Trophoblast cell (in vitro differentiated cells and primary cell): ENCODE results near the gene EVA1C.
A peak's percentile ranks its signal among the peaks of the same experiment; 100 is the strongest.
"Not testable (repeated sequence)": the region's sequence is repeated elsewhere in the genome, so short reads cannot be mapped to it uniquely, and the experiment has no call there.

Experiments
- DNase-seq, 2 donors: peaks; one replicate each; pipeline ENCODE4 v3.0.0-alpha.2; 2016
- H2AFZ ChIP-seq: 2 replicates; pipeline ENCODE4 v1.6.1; 2013; ENCODE audit warnings: low read length, moderate library complexity, mild to moderate bottlenecking; ENCODE audit not compliant: insufficient read depth, poor library complexity
- H2AK5ac ChIP-seq: 2 replicates; pipeline ENCODE4 v1.6.1; 2013; ENCODE audit warnings: mild to moderate bottlenecking, low read length
- H2BK120ac ChIP-seq: 2 replicates; pipeline ENCODE4 v1.6.1; 2013; ENCODE audit warnings: low read length, mild to moderate bottlenecking, moderate library complexity; ENCODE audit not compliant: insufficient read depth, poor library complexity
- H2BK12ac ChIP-seq: 2 replicates; pipeline ENCODE4 v1.6.1; 2013; ENCODE audit warnings: mild to moderate bottlenecking, low read length, moderate library complexity
- H2BK5ac ChIP-seq: 2 replicates; pipeline ENCODE4 v1.6.1; 2013; ENCODE audit warnings: low read length, low read depth, moderate library complexity, mild to moderate bottlenecking; ENCODE audit not compliant: poor library complexity
- H3K14ac ChIP-seq: 2 replicates; pipeline ENCODE4 v1.6.1; 2013; ENCODE audit warnings: mild to moderate bottlenecking, low read length
- H3K18ac ChIP-seq: 2 replicates; pipeline ENCODE4 v1.6.1; 2013; ENCODE audit warnings: mild to moderate bottlenecking, low read length
- H3K23ac ChIP-seq: 2 replicates; pipeline ENCODE4 v1.6.1; 2013; ENCODE audit warnings: low read length
- H3K27ac ChIP-seq: 2 replicates; pipeline ENCODE4 v1.5.1; 2013; ENCODE audit warnings: low read depth, mild to moderate bottlenecking, inconsistent platforms, low read length, moderate library complexity
- H3K27me3 ChIP-seq: 2 replicates; pipeline ENCODE4 v1.6.1; 2013; ENCODE audit warnings: inconsistent platforms, mild to moderate bottlenecking, low read length, moderate library complexity; ENCODE audit not compliant: insufficient read depth
- H3K36me3 ChIP-seq, 2 experiments: 1 replicate in 1 of 2; 2 replicates in 1 of 2; pipeline ENCODE4 v1.6.1; 2013; ENCODE audit warnings: low read length in 2 of 2, mild to moderate bottlenecking in 2 of 2, moderate library complexity in 1 of 2; ENCODE audit not compliant: insufficient read depth in 2 of 2, control insufficient read depth in 1 of 2
- H3K4ac ChIP-seq: 2 replicates; pipeline ENCODE4 v1.6.1; 2013; ENCODE audit warnings: low read depth, mild to moderate bottlenecking, low read length, moderate library complexity
- H3K4me1 ChIP-seq, 2 experiments: 1 replicate in 1 of 2; 2 replicates in 1 of 2; pipeline ENCODE4 v1.6.1; 2013; ENCODE audit warnings: low read length in 2 of 2, mild to moderate bottlenecking in 2 of 2, moderate library complexity in 1 of 2; ENCODE audit not compliant: insufficient read depth in 2 of 2, control insufficient read depth in 1 of 2
- H3K4me2 ChIP-seq: 2 replicates; pipeline ENCODE4 v1.6.1; 2013; ENCODE audit warnings: inconsistent platforms, mild to moderate bottlenecking, low read length, moderate library complexity
- H3K4me3 ChIP-seq: 2 replicates; pipeline ENCODE4 v1.5.1; 2013; ENCODE audit warnings: mild to moderate bottlenecking, low read depth, low read length, inconsistent platforms
- H3K79me1 ChIP-seq: one replicate; pipeline ENCODE4 v1.6.1; 2013; ENCODE audit warnings: low read length
- H3K79me2 ChIP-seq: 2 replicates; pipeline ENCODE4 v1.6.1; 2013; ENCODE audit warnings: low read length, mild to moderate bottlenecking; ENCODE audit not compliant: control insufficient read depth, insufficient read depth, poor library complexity
- H3K9ac ChIP-seq: 2 replicates; pipeline ENCODE4 v1.6.1; 2013; ENCODE audit warnings: mild to moderate bottlenecking, low read length
- H3K9me3 ChIP-seq: 2 replicates; pipeline ENCODE4 v1.6.1; 2013; ENCODE audit warnings: low read depth, mild to moderate bottlenecking, control low read depth, inconsistent platforms, low read length; ENCODE audit not compliant: insufficient read depth
- H4K12ac ChIP-seq: 2 replicates; pipeline ENCODE4 v1.6.1; 2013; ENCODE audit warnings: low read depth, mild to moderate bottlenecking, low read length, moderate library complexity
- H4K8ac ChIP-seq: 2 replicates; pipeline ENCODE4 v1.6.1; 2013; ENCODE audit warnings: low read depth, mild to moderate bottlenecking, low read length, moderate library complexity
- H4K91ac ChIP-seq: one replicate; pipeline ENCODE4 v1.6.1; 2013; ENCODE audit warnings: low read depth, mild to moderate bottlenecking, low read length, moderate library complexity
- WGBS: extraction: QIAGEN DNeasy Blood & Tissue Kit; methylation state at CpG from one replicate; pipeline ENCODE4 v1.1.7; 2013; ENCODE audit warnings: missing lambda C conversion rate; ENCODE audit not compliant: insufficient read length, insufficient coverage; ENCODE audit errors: extremely low coverage; 5-methylcytosine and 5-hydroxymethylcytosine counted together

Gene EVA1C

DNA sequence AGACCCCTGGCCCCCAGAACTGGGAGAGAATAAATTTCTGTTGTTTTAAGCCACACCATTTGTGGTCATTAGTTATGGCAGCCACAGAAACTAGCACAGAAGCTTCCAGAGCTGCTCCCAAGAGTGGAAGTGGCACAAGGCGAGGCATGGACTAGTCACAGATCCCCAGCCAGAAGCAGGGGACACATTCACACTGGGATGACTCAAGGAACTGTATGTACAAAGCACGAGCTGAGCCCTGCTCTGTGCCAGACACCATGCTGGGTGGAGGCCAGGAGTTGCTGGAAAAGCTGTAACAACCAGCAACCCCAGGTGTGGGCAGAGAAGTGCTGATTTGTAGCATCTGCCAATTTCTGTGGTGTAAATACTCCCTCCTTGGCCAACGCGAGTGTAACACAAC lies 117.2 kb downstream of the EVA1C start:
- H2AK5ac ChIP-seq = no peak overlapping the region
- no peak overlapping the region for H3K14ac ChIP-seq
- no peak overlapping the region for H3K9ac ChIP-seq
- H3K4ac ChIP-seq = no peak overlapping the region
- H3K27ac ChIP-seq = no peak overlapping the region
- no peaks in the 10 kb centered on the region for H3K36me3 ChIP-seq
- H3K27me3 ChIP-seq = no peaks in the 10 kb centered on the region
- no peaks in the 10 kb centered on the region for H3K79me2 ChIP-seq
- H3K18ac ChIP-seq = no peak overlapping the region
- H2BK120ac ChIP-seq = no peak overlapping the region
- H2AFZ ChIP-seq = no peak overlapping the region
- H3K4me3 ChIP-seq = no peak overlapping the region
- H3K79me1 ChIP-seq = no peaks in the 10 kb centered on the region
- no peak overlapping the region for H4K8ac ChIP-seq
- H4K12ac ChIP-seq = no peak overlapping the region
- H3K23ac ChIP-seq = no peak overlapping the region
- WGBS = no CpG with 5 or more reads among the region's 4 CpGs
- H2BK5ac ChIP-seq = no peak overlapping the region
- H4K91ac ChIP-seq = no peak overlapping the region
- no peak for DNase-seq
- peaks cover 12% of the 10 kb centered on the region for H3K9me3 ChIP-seq
- H3K4me2 ChIP-seq = no peak overlapping the region
- no peak overlapping the region for H2BK12ac ChIP-seq
- H3K4me1 ChIP-seq = no peaks in the 10 kb centered on the region

DNA sequence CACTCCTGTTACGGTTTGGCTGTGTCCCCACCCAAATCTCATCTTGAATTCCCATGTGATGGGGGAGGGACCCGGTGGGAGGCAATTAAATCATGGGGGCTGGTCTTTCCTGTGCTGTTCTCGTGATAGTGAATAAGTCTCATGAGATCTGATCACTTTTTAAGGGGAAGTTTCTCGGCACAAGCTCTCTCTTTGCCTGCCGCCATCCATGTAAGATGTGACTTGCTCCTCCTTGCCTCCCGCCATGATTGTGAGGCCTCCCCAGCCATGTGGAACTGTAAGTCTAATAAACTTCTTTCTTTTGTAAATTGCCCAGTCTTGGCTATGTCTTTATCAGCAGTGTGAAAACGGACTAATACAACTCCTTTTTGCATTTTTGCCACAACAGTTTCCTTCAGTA lies 118.3 kb downstream of the EVA1C start:
- not testable (repeated sequence) for H2BK12ac ChIP-seq, H3K79me1 ChIP-seq

DNA sequence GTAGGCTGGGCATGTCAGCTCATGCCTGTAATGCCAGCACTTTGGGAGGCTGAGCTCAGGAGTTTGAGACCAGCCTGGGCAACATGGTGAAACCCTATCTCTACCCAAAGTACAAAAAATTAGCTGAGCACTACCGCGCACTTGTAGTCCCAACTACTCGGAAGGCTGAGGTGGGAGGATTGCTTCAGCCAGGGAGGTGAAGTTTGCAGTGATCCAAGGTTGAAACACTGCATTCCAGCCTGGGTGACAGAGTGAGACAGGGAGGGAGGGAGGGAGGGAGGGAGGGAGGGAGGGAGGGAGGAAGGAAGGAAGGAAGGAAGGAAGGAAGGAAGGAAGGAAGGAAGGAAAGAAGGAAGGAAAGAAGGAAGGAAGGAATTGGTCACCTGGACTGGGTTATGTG lies 119.1 kb downstream of the EVA1C start:
- no CpG with 5 or more reads among the region's 3 CpGs for WGBS
- not testable (repeated sequence) for H3K23ac ChIP-seq, H3K14ac ChIP-seq

More for the DNA sequence above, 118.3 kb downstream of the EVA1C start:
- not testable (repeated sequence) for H3K14ac ChIP-seq, H2AK5ac ChIP-seq, H3K4me1 ChIP-seq, H4K91ac ChIP-seq, H3K18ac ChIP-seq, H4K8ac ChIP-seq, H3K9ac ChIP-seq, H3K23ac ChIP-seq, H2BK5ac ChIP-seq, DNase-seq, H4K12ac ChIP-seq, H3K4ac ChIP-seq, H3K36me3 ChIP-seq, H2AFZ ChIP-seq, H3K79me2 ChIP-seq, H2BK120ac ChIP-seq, H3K4me2 ChIP-seq, H3K27ac ChIP-seq, H3K27me3 ChIP-seq
- Histone ChIP-seq H3K9me3 (peaks cover 12% of the 10 kb centered on the region), H3K4me3 (peak overlapping the region; percentile 18)
- no CpG with 5 or more reads among the region's 7 CpGs for WGBS

DNA sequence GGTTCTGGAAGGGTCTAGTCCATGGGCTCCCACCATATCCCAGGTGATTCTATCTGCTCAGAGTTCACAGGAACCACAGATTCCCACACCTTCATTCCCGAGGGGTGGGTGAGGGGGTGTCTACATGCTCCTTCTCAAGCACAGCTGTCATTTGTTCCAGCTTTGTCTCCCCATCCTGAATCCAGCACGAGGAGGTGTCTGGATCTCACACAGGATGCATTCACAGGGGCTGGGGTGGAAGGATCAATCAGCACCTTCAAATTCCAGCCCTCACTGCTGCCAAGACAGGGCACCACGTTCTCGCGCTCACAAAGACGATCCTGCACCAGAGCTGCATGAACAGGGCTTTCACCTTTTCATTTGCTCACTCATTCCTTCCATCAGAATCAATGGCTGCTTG lies 120.1 kb downstream of the EVA1C start:
- Histone ChIP-seq H3K23ac (no peak overlapping the region), H2BK120ac (no peak overlapping the region), H3K27ac (no peak overlapping the region), H3K79me2 (no peaks in the 10 kb centered on the region), H2AK5ac (no peak overlapping the region), H3K4me2 (no peak overlapping the region), H3K27me3 (no peaks in the 10 kb centered on the region), H4K8ac (no peak overlapping the region), H3K79me1 (no peaks in the 10 kb centered on the region), H3K4me1 (no peaks in the 10 kb centered on the region), H4K91ac (no peak overlapping the region), H3K18ac (no peak overlapping the region), H3K9me3 (peaks cover 12% of the 10 kb centered on the region), H3K14ac (no peak overlapping the region), H2AFZ (no peak overlapping the region), H3K4me3 (peak overlapping the region; percentile 59), H2BK12ac (no peak overlapping the region), H3K36me3 (no peaks in the 10 kb centered on the region), H2BK5ac (no peak overlapping the region), H3K4ac (no peak overlapping the region), H4K12ac (no peak overlapping the region), H3K9ac (no peak overlapping the region)
- no CpG with 5 or more reads among the region's 6 CpGs for WGBS
- DNase-seq = no peak

More for the DNA sequence above, 119.1 kb downstream of the EVA1C start:
- not testable (repeated sequence) for H3K27me3 ChIP-seq, H2BK120ac ChIP-seq, H3K4me1 ChIP-seq, H2BK12ac ChIP-seq, H3K18ac ChIP-seq, H2AFZ ChIP-seq, H3K36me3 ChIP-seq, H2BK5ac ChIP-seq, H4K91ac ChIP-seq, H4K12ac ChIP-seq, H3K9ac ChIP-seq, H3K4me3 ChIP-seq, H3K4ac ChIP-seq, H4K8ac ChIP-seq, DNase-seq, H3K79me2 ChIP-seq, H3K4me2 ChIP-seq, H3K27ac ChIP-seq, H3K79me1 ChIP-seq, H2AK5ac ChIP-seq
- peaks cover 12% of the 10 kb centered on the region for H3K9me3 ChIP-seq
